CD14-positive monocyte (primary cell): ENCODE data around the gene RBPMS2. TPM values are rescaled to one million over a fixed set of nuclear protein-coding genes. Genes with fewer than 3 reads are reported as not detected.

Experiments
- DNase-seq, 3 donors: peaks; one replicate each; pipeline ENCODE4 v3.0.0-alpha.2; 2011 to 2022
- H2AFZ ChIP-seq: 2 replicates; pipeline ENCODE4 v1.6.0; 2012; ENCODE audit warnings: mild to moderate bottlenecking, low read depth, low read length, inconsistent platforms; ENCODE audit not compliant: insufficient read depth, poor library complexity, severe bottlenecking
- H3K27ac ChIP-seq, 2 donors: 1 replicate in 1 of 2; 2 replicates in 1 of 2; pipeline ENCODE4 v1.5.1; 2012 to 2013; ENCODE audit warnings: low read length in 2 of 2, control low read depth in 1 of 2, inconsistent platforms in 1 of 2, low read depth in 1 of 2, mild to moderate bottlenecking in 1 of 2
- H3K27me3 ChIP-seq, 2 donors: one replicate each; pipeline versions ENCODE4 v1.6.0 to v1.6.1; 2011 to 2013; ENCODE audit warnings: low read length in 2 of 2; ENCODE audit not compliant: control insufficient read depth in 2 of 2, insufficient read depth in 2 of 2
- H3K36me3 ChIP-seq, 2 donors: replicated peaks in 1 of 2; 1 replicate in 1 of 2; 2 replicates in 1 of 2; pipeline versions ENCODE4 v1.5.1 to v1.6.1; 2012 to 2013; ENCODE audit warnings: low read length in 2 of 2, control low read depth in 1 of 2, inconsistent platforms in 1 of 2, mild to moderate bottlenecking in 1 of 2; ENCODE audit not compliant: insufficient read depth in 2 of 2, control insufficient read depth in 1 of 2
- H3K4me1 ChIP-seq, 2 donors: 1 replicate in 1 of 2; 2 replicates in 1 of 2; pipeline versions ENCODE4 v1.5.1 to v1.6.1; 2012 to 2013; ENCODE audit warnings: low read length in 2 of 2, control low read depth in 1 of 2, inconsistent platforms in 1 of 2, mild to moderate bottlenecking in 1 of 2, moderate library complexity in 1 of 2; ENCODE audit not compliant: insufficient read depth in 2 of 2, control insufficient read depth in 1 of 2
- H3K4me2 ChIP-seq: replicated peaks from 2 replicates; pipeline ENCODE3; 2012; ENCODE audit warnings: low read length, moderate library complexity, mild to moderate bottlenecking; ENCODE audit not compliant: poor library complexity, severe bottlenecking; ENCODE audit errors: extremely low read depth
- H3K4me3 ChIP-seq, 3 experiments: fragments of 200-600 bp in 1 of 3; sonication (generic) in 1 of 3; replicated peaks in 1 of 3; 1 replicate in 2 of 3; 2 replicates in 1 of 3; pipeline ENCODE4 v1.5.1; 2011 to 2013; ENCODE audit warnings: low read length in 3 of 3, mild to moderate bottlenecking in 3 of 3, control low read depth in 2 of 3, low read depth in 2 of 3, inconsistent platforms in 1 of 3, moderate library complexity in 1 of 3
- H3K79me2 ChIP-seq: 2 replicates; pipeline ENCODE4 v1.6.0; 2012; ENCODE audit warnings: mild to moderate bottlenecking, control low read depth, inconsistent platforms, low read length, moderate library complexity; ENCODE audit not compliant: insufficient read depth
- H3K9ac ChIP-seq: 2 replicates; pipeline ENCODE4 v1.6.0; 2017; ENCODE audit warnings: low read length, mild to moderate bottlenecking; ENCODE audit not compliant: insufficient read depth, poor library complexity, severe bottlenecking
- H3K9me3 ChIP-seq, 2 donors: replicated peaks in 1 of 2; 1 replicate in 1 of 2; 2 replicates in 1 of 2; pipeline versions ENCODE4 v1.5.1 to v1.6.1; 2012 to 2013; ENCODE audit warnings: low read length in 2 of 2, control low read depth in 1 of 2; ENCODE audit not compliant: control insufficient read depth in 1 of 2, insufficient read depth in 1 of 2
- H4K20me1 ChIP-seq: 2 replicates; pipeline ENCODE4 v1.6.0; 2012; ENCODE audit warnings: mild to moderate bottlenecking, low read length, control low read depth, moderate library complexity; ENCODE audit not compliant: insufficient read depth
- H3K27ac Mint-ChIP-seq, 7 donors: one replicate each; pipeline ENCODE4 v1.8.0; 2020; ENCODE audit warnings: mild to moderate bottlenecking in 7 of 7, mixed read lengths in 7 of 7, moderate library complexity in 6 of 7, inconsistent platforms in 2 of 7
- H3K27me3 Mint-ChIP-seq, 3 donors: one replicate each; pipeline ENCODE4 v1.8.0; 2021 to 2022; ENCODE audit warnings: low read depth in 3 of 3, mild to moderate bottlenecking in 3 of 3, mixed read lengths in 3 of 3, moderate library complexity in 3 of 3, inconsistent platforms in 1 of 3
- H3K36me3 Mint-ChIP-seq, 2 donors: one replicate each; pipeline ENCODE4 v1.8.0; 2020; ENCODE audit warnings: mixed read lengths in 2 of 2, inconsistent platforms in 1 of 2, mild to moderate bottlenecking in 1 of 2
- H3K4me1 Mint-ChIP-seq: one replicate; pipeline ENCODE4 v1.8.0; 2020; ENCODE audit warnings: mild to moderate bottlenecking, mixed read lengths
- H3K4me3 Mint-ChIP-seq, 2 donors: one replicate each; pipeline ENCODE4 v1.8.0; 2020; ENCODE audit warnings: mild to moderate bottlenecking in 2 of 2, mixed read lengths in 2 of 2, moderate library complexity in 1 of 2
- H3K9me3 Mint-ChIP-seq, 7 donors: one replicate each; pipeline ENCODE4 v1.8.0; 2020 to 2022; ENCODE audit warnings: mixed read lengths in 7 of 7, mild to moderate bottlenecking in 6 of 7, moderate library complexity in 6 of 7, inconsistent platforms in 2 of 7
- WGBS: methylation state at CpG from one replicate; pipeline ENCODE4 v1.1.5; 2013; ENCODE audit warnings: missing lambda C conversion rate; ENCODE audit not compliant: insufficient coverage; 5-methylcytosine and 5-hydroxymethylcytosine counted together
- intact Hi-C, 2 donors: fragments of 100-400 bp; cut with micrococcal nuclease; formaldehyde crosslinking; loops; one replicate each; pipeline versions ENCODE4 v1.15.0 to v1.15.1; 2023
- polyA plus RNA-seq, 3 donors: library from polyadenylated mRNA; depleted of rRNA in 1 of 3; unstranded in 2 of 3; stranded (reverse) in 1 of 3; fragments of 300-500 nt in 2 of 3; fragments of >200 nt in 1 of 3; fragmentation: Illumina TruSeq in 2 of 3; gene quantifications; 1 replicate in 2 of 3; 2 replicates in 1 of 3; pipeline ENCODE4 v1.2.3, GENCODE V29; 2012 to 2021
- TF ChIP-seq, protein P1 (sequence below): fragments of 200-600 bp; IDR thresholded peaks from one replicate; pipeline ENCODE4 v1.8.0; 2022; ENCODE audit warnings: antibody characterized with exemption, mild to moderate bottlenecking

Gene RBPMS2
- polyA plus RNA-seq, 3 donors: not detected

DNA sequence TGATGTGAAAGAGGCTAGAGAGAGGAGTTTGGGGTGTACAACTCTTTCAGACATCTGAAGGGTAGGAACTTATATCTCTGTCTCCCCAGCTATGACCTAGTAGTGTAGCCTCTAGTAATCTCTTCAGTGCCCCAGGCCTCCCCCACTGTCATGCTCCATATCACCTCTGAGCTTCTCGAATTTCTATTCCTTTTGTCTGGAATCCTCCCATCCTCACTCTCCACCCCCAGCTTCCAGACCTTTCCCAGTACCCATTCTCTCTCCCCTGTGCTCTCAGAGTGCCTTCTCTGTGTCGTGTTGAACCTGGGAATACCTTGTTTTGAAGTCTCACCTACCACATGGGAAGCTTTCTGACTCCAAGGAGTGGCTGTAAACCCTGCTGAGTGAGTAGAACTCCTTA is 3.6 kb upstream of the RBPMS2 start:
- Mint-ChIP-seq H3K27me3 (peaks cover 47 to 62% (median 48%) of the 10 kb centered on the region in 3 donors), H3K36me3 (peaks cover 4 to 6% of the 10 kb centered on the region in 2 donors), H3K9me3 (peaks cover 0 to 12% (median 5%) of the 10 kb centered on the region in 7 donors), H3K27ac (no peak overlapping the region), H3K4me3 (no peak overlapping the region), H3K4me1 (peaks cover 5% of the 10 kb centered on the region)
- Histone ChIP-seq H3K4me2 (no peak overlapping the region), H3K79me2 (no peaks in the 10 kb centered on the region), H4K20me1 (no peaks in the 10 kb centered on the region), H3K4me1 (peaks cover 2 to 14% of the 10 kb centered on the region in 2 donors), H3K36me3 (no peaks in the 10 kb centered on the region), H3K9me3 (peaks cover 5 to 15% of the 10 kb centered on the region in 2 donors), H2AFZ (no peak overlapping the region), H3K9ac (no peak overlapping the region), H3K27me3 (peaks cover 21 to 41% of the 10 kb centered on the region in 2 donors), H3K27ac (no peak overlapping the region), H3K4me3 (no peak overlapping the region)
- TF ChIP-seq, protein P1, sequence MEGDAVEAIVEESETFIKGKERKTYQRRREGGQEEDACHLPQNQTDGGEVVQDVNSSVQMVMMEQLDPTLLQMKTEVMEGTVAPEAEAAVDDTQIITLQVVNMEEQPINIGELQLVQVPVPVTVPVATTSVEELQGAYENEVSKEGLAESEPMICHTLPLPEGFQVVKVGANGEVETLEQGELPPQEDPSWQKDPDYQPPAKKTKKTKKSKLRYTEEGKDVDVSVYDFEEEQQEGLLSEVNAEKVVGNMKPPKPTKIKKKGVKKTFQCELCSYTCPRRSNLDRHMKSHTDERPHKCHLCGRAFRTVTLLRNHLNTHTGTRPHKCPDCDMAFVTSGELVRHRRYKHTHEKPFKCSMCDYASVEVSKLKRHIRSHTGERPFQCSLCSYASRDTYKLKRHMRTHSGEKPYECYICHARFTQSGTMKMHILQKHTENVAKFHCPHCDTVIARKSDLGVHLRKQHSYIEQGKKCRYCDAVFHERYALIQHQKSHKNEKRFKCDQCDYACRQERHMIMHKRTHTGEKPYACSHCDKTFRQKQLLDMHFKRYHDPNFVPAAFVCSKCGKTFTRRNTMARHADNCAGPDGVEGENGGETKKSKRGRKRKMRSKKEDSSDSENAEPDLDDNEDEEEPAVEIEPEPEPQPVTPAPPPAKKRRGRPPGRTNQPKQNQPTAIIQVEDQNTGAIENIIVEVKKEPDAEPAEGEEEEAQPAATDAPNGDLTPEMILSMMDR: no peak
- DNase-seq: no peak
- 86% methylated on average over 1 of the region's 2 CpGs for WGBS
- intact Hi-C loops: no loop called here

DNA sequence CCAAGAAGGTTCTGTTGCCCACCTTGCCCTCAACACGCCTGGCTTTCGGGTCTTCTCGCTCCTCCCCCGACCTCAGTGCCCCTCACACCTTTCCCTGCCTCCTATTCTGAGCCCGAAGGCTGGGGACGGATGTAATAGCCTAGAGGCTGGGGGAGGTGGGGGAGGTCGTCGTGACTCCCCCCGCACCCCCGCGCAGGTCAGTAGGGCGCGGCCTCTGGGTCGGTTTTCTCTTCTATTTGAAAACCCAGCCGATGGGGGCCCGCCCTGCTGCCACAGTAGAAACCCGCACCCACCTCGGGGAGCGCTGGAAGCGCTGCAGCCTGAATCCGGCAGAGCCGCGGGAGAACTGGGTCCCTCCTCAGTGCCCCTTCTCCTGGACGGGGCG is 1.0 kb upstream of the RBPMS2 start:
- H3K4me1 ChIP-seq: peaks cover 2 to 14% of the 10 kb centered on the region in 2 donors
- peak overlapping the region; percentile 74 for H3K4me2 ChIP-seq
- H3K27me3 ChIP-seq: peaks cover 40 to 63% of the 10 kb centered on the region in 2 donors
- no peaks in the 10 kb centered on the region for H4K20me1 ChIP-seq
- peak overlapping the region; percentile 77 to 89 for H3K4me3 Mint-ChIP-seq
- intact Hi-C loops: no loop called here
- H3K36me3 Mint-ChIP-seq: peaks cover 4 to 6% of the 10 kb centered on the region in 2 donors
- WGBS: 55% methylated on average over 10 of the region's 25 CpGs
- peaks cover 5 to 24% of the 10 kb centered on the region in 2 donors for H3K9me3 ChIP-seq
- DNase-seq: no peak
- H3K27ac Mint-ChIP-seq: no peak overlapping the region
- no peaks in the 10 kb centered on the region for H3K36me3 ChIP-seq
- peaks cover 0 to 13% (median 5%) of the 10 kb centered on the region in 7 donors for H3K9me3 Mint-ChIP-seq
- no peak overlapping the region for H2AFZ ChIP-seq
- no peak overlapping the region for H3K9ac ChIP-seq
- peaks cover 63 to 84% (median 64%) of the 10 kb centered on the region in 3 donors for H3K27me3 Mint-ChIP-seq
- no peak overlapping the region for H3K4me3 ChIP-seq
- peaks cover 5% of the 10 kb centered on the region for H3K4me1 Mint-ChIP-seq
- TF ChIP-seq, protein P1: no peak
- no peaks in the 10 kb centered on the region for H3K79me2 ChIP-seq
- H3K27ac ChIP-seq: no peak overlapping the region
